Neuronal stem cell (in vitro differentiated cells): ENCODE data around the gene CXCR5.

Experiments
- DNase-seq: peaks from one replicate; pipeline ENCODE4 v3.0.0-alpha.2; 2013; ENCODE audit warnings: low spot score
- H2AFZ ChIP-seq: one replicate; pipeline ENCODE4 v1.6.1; 2013; ENCODE audit warnings: mild to moderate bottlenecking, low read length, inconsistent platforms
- H2AK5ac ChIP-seq: 2 replicates; pipeline ENCODE4 v1.6.1; 2013; ENCODE audit warnings: low read depth, mild to moderate bottlenecking, inconsistent platforms, low read length, moderate library complexity, mixed read lengths
- H2BK120ac ChIP-seq: 2 replicates; pipeline ENCODE4 v1.6.1; 2013; ENCODE audit warnings: low read depth, mild to moderate bottlenecking, inconsistent platforms, low read length, moderate library complexity, mixed read lengths
- H2BK12ac ChIP-seq: one replicate; pipeline ENCODE4 v1.6.1; 2013; ENCODE audit warnings: low read length, inconsistent platforms
- H2BK15ac ChIP-seq: 2 replicates; pipeline ENCODE4 v1.6.1; 2013; ENCODE audit warnings: mild to moderate bottlenecking, low read length, inconsistent platforms, mixed read lengths
- H2BK5ac ChIP-seq: one replicate; pipeline ENCODE4 v1.6.1; 2013; ENCODE audit warnings: inconsistent platforms, mild to moderate bottlenecking, low read length, moderate library complexity
- H3K14ac ChIP-seq: one replicate; pipeline ENCODE4 v1.6.1; 2013; ENCODE audit warnings: low read length, inconsistent platforms
- H3K18ac ChIP-seq: 2 replicates; pipeline ENCODE4 v1.6.1; 2013; ENCODE audit warnings: low read length, inconsistent platforms
- H3K23ac ChIP-seq: 2 replicates; pipeline ENCODE4 v1.6.1; 2013; ENCODE audit warnings: low read depth, mild to moderate bottlenecking, mixed read lengths, low read length, inconsistent platforms; ENCODE audit not compliant: poor library complexity
- H3K27ac ChIP-seq: replicated peaks from 3 replicates; pipeline ENCODE4 v1.5.1; 2013; ENCODE audit warnings: low read length, inconsistent platforms
- H3K27me3 ChIP-seq, 3 experiments: 2 replicates each; pipeline ENCODE4 v1.6.1; 2013; ENCODE audit warnings: low read length in 3 of 3, mild to moderate bottlenecking in 2 of 3, inconsistent platforms in 1 of 3, low read depth in 1 of 3, mixed read lengths in 1 of 3, moderate library complexity in 1 of 3; ENCODE audit not compliant: control insufficient read depth in 3 of 3, insufficient read depth in 3 of 3
- H3K36me3 ChIP-seq, 2 donors: replicated peaks in 1 of 2; 2 replicates each; pipeline ENCODE4 v1.6.1; 2013; ENCODE audit warnings: low read length in 2 of 2; ENCODE audit not compliant: control insufficient read depth in 2 of 2, insufficient read depth in 2 of 2
- H3K4ac ChIP-seq: 2 replicates; pipeline ENCODE4 v1.6.1; 2013; ENCODE audit warnings: inconsistent platforms, mild to moderate bottlenecking, low read length, moderate library complexity
- H3K4me1 ChIP-seq, 2 donors: 1 replicate in 1 of 2; 2 replicates in 1 of 2; pipeline ENCODE4 v1.6.1; 2013; ENCODE audit warnings: low read length in 2 of 2, low read depth in 1 of 2; ENCODE audit not compliant: control insufficient read depth in 2 of 2, insufficient read depth in 1 of 2
- H3K4me2 ChIP-seq: one replicate; pipeline ENCODE4 v1.6.1; 2013; ENCODE audit warnings: mild to moderate bottlenecking, low read length, inconsistent platforms; ENCODE audit not compliant: insufficient read depth, poor library complexity, severe bottlenecking
- H3K4me3 ChIP-seq, 2 donors: 2 replicates each; pipeline ENCODE4 v1.5.1; 2013; ENCODE audit warnings: low read length in 2 of 2, mild to moderate bottlenecking in 2 of 2, inconsistent platforms in 1 of 2, moderate library complexity in 1 of 2
- H3K79me1 ChIP-seq: one replicate; pipeline ENCODE4 v1.6.1; 2013; ENCODE audit warnings: low read depth, mild to moderate bottlenecking, inconsistent platforms, low read length, moderate library complexity
- H3K9ac ChIP-seq: one replicate; pipeline ENCODE4 v1.6.1; 2013; ENCODE audit warnings: mild to moderate bottlenecking, low read depth, low read length, inconsistent platforms; ENCODE audit not compliant: poor library complexity
- H3K9me3 ChIP-seq, 2 donors: replicated peaks in 1 of 2; 2 replicates each; pipeline versions ENCODE3 to v1.6.1; 2013; ENCODE audit warnings: low read length in 2 of 2, mild to moderate bottlenecking in 2 of 2, inconsistent platforms in 1 of 2, low read depth in 1 of 2, mixed read lengths in 1 of 2, moderate library complexity in 1 of 2; ENCODE audit not compliant: control insufficient read depth in 2 of 2, insufficient read depth in 1 of 2
- H4K8ac ChIP-seq: one replicate; pipeline ENCODE4 v1.6.1; 2013; ENCODE audit warnings: low read depth, mild to moderate bottlenecking, inconsistent platforms, low read length, moderate library complexity
- H4K91ac ChIP-seq: one replicate; pipeline ENCODE4 v1.6.1; 2013; ENCODE audit warnings: low read length, low read depth, mild to moderate bottlenecking, inconsistent platforms; ENCODE audit not compliant: poor library complexity
- WGBS, 2 donors: extraction: QIAGEN DNeasy Blood & Tissue Kit; methylation state at CpG; one replicate each; pipeline ENCODE4 v1.1.7; 2013; ENCODE audit warnings: missing lambda C conversion rate in 2 of 2, mixed read lengths in 1 of 2; ENCODE audit not compliant: insufficient read length in 2 of 2, insufficient replicate concordance in 1 of 2; ENCODE audit errors: extremely low coverage in 2 of 2; 5-methylcytosine and 5-hydroxymethylcytosine counted together

Gene CXCR5

GRCh38 chr11:118882491-118882890, 1.2 kb upstream of the CXCR5 start:
- Histone ChIP-seq H3K23ac (no peak overlapping the region), H3K79me1 (no peaks in the 10 kb centered on the region), H3K9ac (no peak overlapping the region), H2BK15ac (no peak overlapping the region), H3K14ac (no peak overlapping the region), H3K9me3 (no peaks in the 10 kb centered on the region), H2BK5ac (no peak overlapping the region), H2BK12ac (no peak overlapping the region), H2AK5ac (no peak overlapping the region), H3K4me2 (no peak overlapping the region), H4K8ac (no peak overlapping the region), H3K4me3 (no peak overlapping the region), H3K4me1 (peaks cover 1 to 4% of the 10 kb centered on the region in 2 donors), H3K27ac (no peak overlapping the region), H3K36me3 (no peaks in the 10 kb centered on the region), H4K91ac (no peak overlapping the region), H3K4ac (no peak overlapping the region), H2BK120ac (no peak overlapping the region), H3K18ac (no peak overlapping the region), H2AFZ (no peak overlapping the region), H3K27me3 (peaks cover 0 to 30% (median 0%) of the 10 kb centered on the region in 3 experiments)
- WGBS, 2 donors: no CpG with 5 or more reads among the region's 5 CpGs
- no peak for DNase-seq

- no peaks in the 10 kb centered on the region for H3K36me3 ChIP-seq
- peaks cover 6 to 9% of the 10 kb centered on the region in 2 donors for H3K4me1 ChIP-seq
- no peak overlapping the region for H3K14ac ChIP-seq
- no peak overlapping the region for H2AK5ac ChIP-seq
- H3K79me1 ChIP-seq: no peaks in the 10 kb centered on the region
- no peak overlapping the region for H3K27ac ChIP-seq
- H2AFZ ChIP-seq: no peak overlapping the region
- DNase-seq: no peak
- H2BK120ac ChIP-seq: no peak overlapping the region
- H3K27me3 ChIP-seq: peaks cover 0 to 32% (median 0%) of the 10 kb centered on the region in 3 experiments
- no peak overlapping the region for H3K9ac ChIP-seq
- no peak overlapping the region for H2BK5ac ChIP-seq
- H3K4me3 ChIP-seq: no peak overlapping the region
- H3K4ac ChIP-seq: no peak overlapping the region
- H4K8ac ChIP-seq: no peak overlapping the region
- no peak overlapping the region for H2BK15ac ChIP-seq
- H3K4me2 ChIP-seq: no peak overlapping the region
- no CpG with 5 or more reads among the region's 1 CpG for WGBS, 2 donors
- H4K91ac ChIP-seq: no peak overlapping the region
- no peak overlapping the region for H2BK12ac ChIP-seq
- no peak overlapping the region for H3K23ac ChIP-seq
- H3K18ac ChIP-seq: no peak overlapping the region
- H3K9me3 ChIP-seq: no peaks in the 10 kb centered on the region
Observed at GRCh38 chr11:118883004-118883367, 706 bp upstream of the CXCR5 start.

GRCh38 chr11:118884875-118885274, 1.2 kb downstream of the CXCR5 start:
- no peak overlapping the region for H3K9ac ChIP-seq
- H3K27me3 ChIP-seq: peaks cover 0 to 41% (median 0%) of the 10 kb centered on the region in 3 experiments
- no peak overlapping the region for H2AK5ac ChIP-seq
- no peak overlapping the region for H4K8ac ChIP-seq
- no peaks in the 10 kb centered on the region for H3K9me3 ChIP-seq
- H3K4ac ChIP-seq: no peak overlapping the region
- H3K4me1 ChIP-seq: peaks cover 14 to 15% of the 10 kb centered on the region in 2 donors
- no peak for DNase-seq
- WGBS, 2 donors: no CpG with 5 or more reads among the region's 9 CpGs
- no peaks in the 10 kb centered on the region for H3K36me3 ChIP-seq
- H3K23ac ChIP-seq: no peak overlapping the region
- no peak overlapping the region for H2BK120ac ChIP-seq
- H2BK15ac ChIP-seq: no peak overlapping the region
- H3K79me1 ChIP-seq: no peaks in the 10 kb centered on the region
- no peak overlapping the region for H2AFZ ChIP-seq
- no peak overlapping the region for H3K4me3 ChIP-seq
- no peak overlapping the region for H2BK12ac ChIP-seq
- no peak overlapping the region for H3K27ac ChIP-seq
- H3K4me2 ChIP-seq: no peak overlapping the region
- no peak overlapping the region for H3K18ac ChIP-seq
- H2BK5ac ChIP-seq: no peak overlapping the region
- H4K91ac ChIP-seq: no peak overlapping the region
- no peak overlapping the region for H3K14ac ChIP-seq

- Histone ChIP-seq H3K36me3 (no peaks in the 10 kb centered on the region), H3K9me3 (no peaks in the 10 kb centered on the region), H2BK120ac (no peak overlapping the region), H3K14ac (no peak overlapping the region), H2BK12ac (no peak overlapping the region), H3K4me3 (no peak overlapping the region), H3K4ac (no peak overlapping the region), H2BK5ac (no peak overlapping the region), H3K9ac (no peak overlapping the region), H3K4me2 (no peak overlapping the region), H4K8ac (no peak overlapping the region), H3K27me3 (peaks cover 0 to 45% (median 0%) of the 10 kb centered on the region in 3 experiments), H2AFZ (no peak overlapping the region), H4K91ac (no peak overlapping the region), H2AK5ac (no peak overlapping the region), H3K27ac (no peak overlapping the region), H3K23ac (no peak overlapping the region), H3K79me1 (no peaks in the 10 kb centered on the region), H3K4me1 (peaks cover 14 to 15% of the 10 kb centered on the region in 2 donors), H3K18ac (no peak overlapping the region), H2BK15ac (no peak overlapping the region)
- no peak for DNase-seq
- no CpG with 5 or more reads among the region's 12 CpGs for WGBS, 2 donors
Observed at GRCh38 chr11:118885319-118885718, 1.6 kb downstream of the CXCR5 start.
